Ramos (cell line): ENCODE data around the gene TANC1.

Source experiments
- in situ Hi-C: fragments of 300-500 bp; cut with MboI; formaldehyde crosslinking; loops from one replicate; pipeline ENCODE4 v1.14.3; 2022; ENCODE audit warnings: low sequenced_read_pairs; ENCODE audit not compliant: unreplicated experiment

The TANC1 gene

DNA sequence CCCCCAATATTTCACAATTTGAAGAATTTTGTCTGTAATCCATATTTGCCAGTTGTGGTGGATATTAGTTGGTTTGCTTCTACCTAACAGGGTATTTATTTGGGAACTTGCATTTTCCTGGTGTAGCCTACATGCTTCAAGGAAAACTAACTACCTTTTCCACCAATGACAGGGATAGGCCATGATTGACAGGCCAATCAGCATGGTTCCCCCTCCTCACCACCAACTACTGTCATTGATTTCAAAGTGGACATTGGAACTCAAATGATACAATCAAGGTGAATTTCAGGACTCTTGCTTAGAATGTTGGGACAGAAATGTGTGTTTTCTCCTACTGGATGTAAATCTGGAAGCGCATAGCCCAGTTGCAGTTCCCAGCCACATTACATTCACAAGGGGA, 10.1 kb upstream of the TANC1 start:
- in situ Hi-C loops = no loop called here

DNA sequence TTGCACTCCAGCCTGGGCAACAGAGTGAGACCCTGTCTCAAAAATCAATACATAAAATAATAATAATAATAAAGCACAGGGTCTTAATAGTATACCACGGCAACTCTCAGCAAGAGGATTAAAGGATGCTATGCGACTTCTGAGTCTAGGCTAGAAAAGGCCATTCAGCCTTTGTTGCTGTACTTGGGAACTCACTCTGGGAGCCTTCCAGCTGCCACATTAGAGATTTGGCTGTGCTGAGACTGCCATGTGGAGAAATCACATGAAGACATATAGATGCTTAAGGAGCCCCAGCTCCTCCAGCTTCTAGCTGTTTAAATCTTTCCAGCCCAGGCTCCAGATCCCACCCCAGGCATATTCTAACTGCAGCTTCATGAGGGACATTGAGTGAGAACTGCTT, 8.2 kb upstream of the TANC1 start:
- in situ Hi-C loops = no loop called here

DNA sequence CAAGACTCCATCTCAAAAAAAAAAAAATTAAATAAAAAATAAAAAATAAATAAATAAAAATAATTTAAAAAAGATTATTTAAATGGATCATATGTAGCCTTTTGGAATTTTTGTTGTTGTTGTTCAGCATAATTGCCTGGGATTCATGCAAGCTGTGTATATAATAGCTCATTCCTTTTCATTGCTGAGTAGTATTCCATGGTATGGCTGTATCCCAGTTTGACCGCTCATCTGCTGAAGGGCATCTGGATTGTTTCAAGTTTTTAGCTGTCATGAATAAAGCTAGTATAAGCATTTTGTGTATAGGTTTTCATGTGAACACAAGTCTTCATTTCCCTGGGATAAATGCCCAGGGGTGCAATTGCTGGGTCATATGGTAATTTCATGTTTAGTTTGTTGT, 6.4 kb upstream of the TANC1 start:
- in situ Hi-C loops = no loop called here

DNA sequence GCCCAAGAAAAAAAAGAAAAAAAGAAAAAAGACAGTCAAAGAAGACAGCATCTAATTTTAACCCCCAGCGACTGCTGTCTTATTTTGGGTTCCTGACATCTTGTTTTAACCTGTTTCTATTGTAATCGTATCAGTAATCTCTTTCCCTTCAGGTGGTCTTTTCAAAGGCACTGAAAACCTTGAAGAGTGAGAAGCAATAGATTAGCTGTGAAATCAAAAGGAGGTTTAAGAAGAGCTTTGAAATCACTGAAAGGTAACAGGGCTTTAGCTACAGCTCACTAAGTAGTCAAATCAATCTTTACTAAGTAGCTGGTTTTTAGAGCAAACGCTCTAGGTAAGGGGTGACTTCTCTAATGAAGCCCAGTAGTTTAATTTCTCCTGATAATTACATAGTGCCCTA, 5.4 kb upstream of the TANC1 start:
- in situ Hi-C loops = no loop called here

DNA sequence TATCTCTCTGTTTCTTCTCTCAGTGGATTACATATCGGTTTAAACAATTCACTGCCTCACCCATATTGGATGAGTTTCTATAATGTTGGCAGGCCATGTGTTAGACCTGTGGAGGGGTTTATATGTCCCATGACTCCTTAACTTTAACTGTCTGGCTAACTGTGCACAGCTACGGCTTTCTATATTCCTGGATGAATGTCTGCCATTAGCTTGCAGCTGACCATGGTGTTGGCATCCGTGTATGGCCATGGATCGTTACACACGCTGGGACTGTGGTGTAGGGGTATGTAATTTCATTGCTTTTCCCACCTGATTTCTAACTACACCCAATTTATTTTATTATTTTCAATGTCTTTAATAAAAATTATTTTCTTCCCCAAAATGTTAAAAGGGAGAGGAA, 3.3 kb upstream of the TANC1 start:
- in situ Hi-C loops = no loop called here

DNA sequence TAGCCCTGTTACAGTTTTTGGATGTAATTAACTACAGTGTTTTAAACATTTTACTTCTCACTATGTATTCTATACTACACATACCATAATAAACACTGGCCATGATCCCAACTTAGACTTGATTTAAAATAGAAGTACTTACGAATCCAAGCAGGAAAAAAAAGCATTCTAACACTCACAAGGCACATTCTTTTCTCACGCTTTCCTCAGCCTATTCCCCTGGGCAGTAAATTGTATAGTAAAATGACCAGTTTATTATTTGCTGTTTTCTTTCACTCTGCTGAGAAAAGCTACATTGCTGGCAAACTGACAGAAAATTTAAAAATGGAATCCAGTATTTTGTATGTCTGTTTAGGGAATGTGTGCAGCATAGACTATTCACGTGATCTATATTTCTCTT, 2.8 kb upstream of the TANC1 start:
- in situ Hi-C loops = no loop called here

DNA sequence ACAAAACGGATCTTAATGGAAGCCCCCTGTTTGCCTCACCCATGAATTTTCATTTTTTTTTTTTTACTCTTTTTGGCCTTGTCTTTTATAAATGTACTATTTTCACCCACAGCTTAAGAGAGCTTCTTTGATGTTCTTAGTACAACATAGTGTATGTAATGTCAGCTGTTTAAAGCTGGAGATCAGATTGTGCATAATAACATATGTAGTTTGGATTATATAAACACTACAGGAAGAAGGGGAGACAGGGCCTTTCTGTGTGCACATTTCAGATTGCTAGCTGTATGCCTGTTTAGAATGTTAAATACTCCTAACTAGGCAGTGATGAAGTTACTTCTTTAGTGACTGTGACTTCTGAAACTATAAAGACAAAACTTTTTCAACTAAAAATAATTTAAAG, 2.1 kb upstream of the TANC1 start:
- in situ Hi-C loops = no loop called here

DNA sequence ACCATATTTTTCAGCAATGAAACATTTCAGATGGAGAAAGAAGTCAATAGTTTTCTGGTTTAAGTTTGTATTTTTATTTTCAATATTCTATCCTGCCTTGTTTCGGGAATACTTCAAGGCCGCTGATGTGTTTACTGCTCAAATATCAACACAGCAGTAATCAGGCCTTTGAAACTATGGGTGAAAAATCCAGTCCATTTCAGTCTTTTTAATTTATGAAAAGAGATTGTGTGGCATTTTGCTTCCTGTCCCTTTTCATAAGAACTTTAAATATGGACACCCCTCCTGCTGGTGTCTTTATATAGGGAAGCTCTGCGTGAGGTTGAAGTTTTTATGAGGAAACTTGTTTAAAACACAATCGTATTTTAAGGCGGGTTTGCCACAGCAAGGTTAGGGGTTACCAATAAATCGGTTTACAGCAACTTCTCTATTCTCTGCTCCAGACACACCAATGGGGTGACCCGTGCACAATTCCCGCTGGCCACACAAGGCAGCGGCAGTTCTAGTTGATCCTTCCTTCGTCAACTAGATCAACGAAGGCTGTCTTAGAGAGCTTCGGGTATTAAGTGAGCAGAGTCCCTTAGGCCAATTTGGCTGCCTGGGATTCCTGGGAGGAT, 1.2 kb upstream of the TANC1 start:
- in situ Hi-C loops = no loop called here

DNA sequence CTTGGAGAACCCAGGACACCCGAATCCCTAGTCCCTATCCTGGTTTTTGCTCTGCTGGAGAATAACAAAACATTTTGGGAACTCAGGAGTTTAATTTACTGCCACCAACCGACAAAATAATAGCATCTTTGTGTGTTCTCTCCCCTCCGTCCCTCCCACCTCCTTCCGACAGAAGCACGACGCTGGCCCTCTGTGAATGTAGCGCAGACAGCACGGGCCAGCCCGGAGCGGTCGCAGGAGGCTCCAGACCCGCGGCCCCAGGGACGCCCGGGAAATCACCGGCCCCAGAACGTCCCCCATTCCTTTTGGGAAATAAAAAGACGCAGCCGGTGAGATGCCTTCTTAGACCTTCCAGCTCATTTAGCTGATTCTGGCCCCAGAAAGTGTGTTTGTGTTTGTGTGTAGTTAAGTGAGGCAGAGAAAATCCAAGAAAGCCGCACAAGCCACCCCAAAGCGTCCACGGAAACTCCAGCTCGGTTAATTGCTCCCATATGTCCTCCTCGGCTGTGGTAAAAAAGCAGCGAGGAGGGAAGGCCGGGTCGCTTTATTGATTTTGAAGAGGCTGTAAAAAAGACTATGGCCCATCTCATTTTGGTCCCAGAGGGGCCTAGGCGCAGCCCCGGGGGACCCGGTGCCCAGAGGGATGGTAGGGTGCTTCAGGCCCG, 577 bp upstream of the TANC1 start:
- in situ Hi-C loops = no loop called here

DNA sequence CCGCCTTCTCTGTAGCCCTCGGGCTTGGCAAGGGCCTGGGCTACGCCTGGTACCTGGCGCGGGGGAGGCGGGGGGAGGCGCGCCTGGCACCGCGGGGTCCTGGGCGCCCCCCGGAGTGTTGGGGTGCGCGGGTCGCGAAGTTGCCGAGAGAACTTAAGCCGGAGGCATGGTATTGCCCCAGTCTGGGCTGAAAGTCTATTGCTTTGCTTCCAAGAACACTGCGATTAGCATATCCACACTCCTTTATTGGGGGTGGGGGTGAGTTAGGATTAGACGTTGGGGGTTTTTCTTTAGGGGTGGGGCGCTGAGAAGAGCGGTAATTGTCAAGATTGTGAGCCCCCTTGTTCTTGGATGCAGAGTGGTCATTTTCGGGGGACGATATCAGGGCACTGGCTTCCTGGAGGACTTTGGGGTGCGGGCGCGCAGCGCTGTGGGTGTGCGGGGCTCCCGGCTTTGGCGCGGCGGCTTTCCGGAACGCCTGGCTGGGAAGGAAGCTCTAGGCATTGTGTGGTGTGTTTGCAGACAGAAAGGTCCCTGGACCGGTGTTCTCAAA, 798 bp downstream of the TANC1 start:
- in situ Hi-C loops = no loop called here

DNA sequence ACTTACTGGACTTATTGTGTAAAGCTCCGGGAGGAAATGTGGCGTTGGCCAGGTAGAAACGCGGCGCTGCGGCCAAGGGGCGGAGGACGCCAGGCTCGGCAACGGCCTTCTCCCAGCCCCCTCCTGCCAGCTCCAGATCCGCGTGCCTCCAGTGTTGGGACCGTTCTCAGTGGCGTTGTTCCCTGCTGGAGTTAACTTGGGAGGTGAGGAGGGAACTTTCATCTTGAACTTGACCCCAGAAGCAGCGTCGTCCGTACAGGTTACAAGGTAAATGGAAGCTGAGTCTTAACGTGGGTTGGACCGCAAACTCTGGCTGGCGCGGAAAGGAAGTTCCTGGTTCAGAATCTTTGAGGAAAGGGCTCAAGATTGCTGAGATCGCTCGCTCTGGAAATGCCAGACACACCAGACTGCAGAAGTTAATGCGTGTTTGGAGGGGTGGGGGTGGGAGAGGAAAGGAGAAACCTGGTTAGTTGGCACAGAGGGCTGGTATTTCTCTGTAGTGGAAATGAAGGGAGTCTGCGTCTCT, 1.3 kb downstream of the TANC1 start:
- in situ Hi-C loops = no loop called here

DNA sequence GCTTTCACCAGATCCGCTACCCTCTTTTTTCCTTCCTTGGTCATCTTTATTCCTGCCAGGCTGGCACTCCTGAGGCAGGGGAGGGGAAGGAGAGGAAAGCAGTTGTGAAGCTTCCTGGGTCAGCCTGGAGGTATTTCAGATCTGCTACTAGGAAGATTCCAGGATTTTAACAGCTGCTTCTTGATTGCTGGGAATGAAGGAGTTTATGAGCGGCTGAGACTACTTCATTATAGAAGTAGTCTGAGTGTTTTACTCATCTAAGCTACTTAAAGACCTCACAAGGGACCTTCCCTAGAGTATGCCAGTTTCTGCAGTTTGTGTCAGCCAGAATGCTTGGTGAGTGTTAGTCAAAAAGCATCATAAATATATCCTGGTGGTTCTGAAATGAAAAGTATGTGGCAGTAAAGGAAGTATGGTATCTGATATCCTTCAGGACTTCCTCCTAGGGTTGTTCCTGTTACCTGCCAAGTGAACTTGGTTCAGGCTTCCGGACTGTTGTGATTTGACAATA, 1.9 kb downstream of the TANC1 start:
- in situ Hi-C loops = no loop called here

DNA sequence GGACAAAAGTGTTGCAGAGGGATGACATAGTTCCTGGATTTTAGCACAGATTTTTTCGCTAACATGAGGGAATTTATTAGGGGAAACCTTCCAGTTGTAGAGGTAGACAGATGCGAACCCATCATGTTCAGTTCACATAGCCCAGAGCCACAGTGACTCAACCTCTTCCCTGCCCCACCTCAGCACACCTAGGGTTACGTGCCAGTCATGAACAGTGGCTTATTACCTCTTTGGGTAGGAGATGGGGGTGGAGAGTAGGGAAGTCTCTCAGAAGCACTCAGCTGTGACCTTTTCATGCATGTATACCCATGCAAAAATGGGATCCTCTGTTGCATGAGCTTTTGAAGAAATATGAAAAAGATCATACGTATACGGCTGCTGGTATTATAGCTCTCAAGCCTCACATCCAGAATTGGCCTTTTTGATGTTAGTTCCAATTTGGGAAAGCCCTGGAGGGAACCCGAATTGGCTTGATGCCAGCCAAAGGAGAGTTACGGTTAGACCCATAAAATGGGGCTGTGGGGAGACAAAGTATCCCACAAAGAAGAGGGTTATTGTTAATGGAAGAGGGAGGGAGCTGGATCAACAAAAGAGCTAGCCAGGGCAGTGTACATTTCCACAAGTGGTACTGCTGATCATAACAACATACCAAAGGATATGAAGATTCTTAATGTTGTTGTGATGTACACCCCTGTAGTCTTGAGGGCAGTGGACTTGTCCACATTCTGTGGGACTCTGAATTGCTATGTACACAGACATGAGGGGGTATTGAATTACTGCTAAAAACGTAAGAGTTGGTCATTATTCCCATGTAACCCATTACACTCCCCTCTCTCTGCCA, 4.9 kb downstream of the TANC1 start:
- in situ Hi-C loops = no loop called here

DNA sequence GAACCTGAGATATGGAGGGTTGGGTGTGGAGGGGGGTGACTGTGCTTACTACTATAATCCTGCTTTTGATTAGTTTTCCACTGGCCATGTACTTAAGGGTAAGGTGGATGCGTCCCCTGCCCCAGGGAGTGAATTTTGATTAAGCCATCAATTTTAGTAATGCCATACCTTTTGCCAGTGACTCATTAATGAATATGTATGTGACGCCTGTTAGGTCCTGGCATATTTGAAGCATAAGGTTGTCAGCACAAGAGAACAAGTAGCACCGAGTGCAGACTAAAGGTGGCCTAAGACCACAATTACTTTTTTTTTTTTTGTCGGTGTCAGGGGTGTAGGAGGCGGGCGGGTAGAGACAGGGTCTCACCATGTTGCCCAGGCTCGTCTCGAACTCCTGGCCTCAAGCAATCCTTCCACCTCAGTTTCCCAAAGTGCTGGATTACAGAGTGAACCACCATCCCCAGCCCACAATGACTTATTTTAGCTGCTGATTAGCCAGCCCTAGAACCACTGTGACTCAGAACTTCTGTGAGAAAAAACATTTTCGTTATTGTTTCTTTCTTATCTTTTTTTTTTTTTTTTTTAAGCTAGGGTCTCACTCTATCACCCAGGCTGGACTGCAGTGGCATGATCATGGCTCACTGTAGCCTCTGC, 7.0 kb downstream of the TANC1 start:
- in situ Hi-C loops = no loop called here

DNA sequence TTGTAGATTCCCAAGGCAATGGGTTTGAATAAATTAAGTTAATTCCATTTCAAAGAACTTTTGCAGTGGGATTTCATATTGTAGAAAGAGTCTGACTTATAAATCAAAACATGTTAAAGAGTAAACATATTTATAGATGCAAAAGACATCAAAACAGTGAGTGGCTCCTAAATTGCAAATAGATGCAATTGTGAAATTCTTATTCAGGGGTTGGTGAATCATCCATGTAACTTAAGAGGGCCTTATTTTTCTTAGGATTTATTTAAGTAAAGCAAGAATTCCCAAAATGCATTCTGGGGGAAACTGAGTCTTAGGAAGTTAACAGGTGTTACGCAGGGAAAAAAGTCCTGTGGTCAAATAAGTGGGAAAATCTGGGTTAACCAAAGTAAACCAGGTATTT, 11.3 kb downstream of the TANC1 start:
- in situ Hi-C loops = no loop called here

DNA sequence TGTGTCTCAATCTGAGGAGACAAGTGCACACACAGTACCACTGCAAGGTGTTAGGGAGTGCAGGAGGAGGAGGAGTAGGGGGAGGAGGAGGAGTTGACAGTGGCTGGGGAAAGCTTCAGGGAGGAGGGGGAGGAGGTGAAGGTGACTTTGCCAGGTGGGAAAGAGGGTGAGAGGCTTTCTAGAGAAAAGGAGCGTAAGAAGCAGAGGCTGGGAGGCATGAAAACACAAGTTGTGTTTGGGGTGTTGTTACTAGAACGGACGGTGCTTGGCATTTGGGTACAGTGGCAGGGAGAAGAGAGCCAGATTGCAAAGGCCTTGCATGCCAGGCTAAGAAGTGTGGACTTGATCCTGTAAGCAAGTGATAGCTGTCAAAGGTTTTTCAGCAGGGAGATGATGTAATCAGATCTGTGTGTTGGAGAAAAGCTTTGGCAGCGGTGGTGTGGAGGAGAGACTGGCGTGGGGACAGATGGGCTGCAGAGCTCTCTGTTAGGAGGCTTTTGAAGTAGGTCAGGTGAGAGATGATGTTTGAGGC, 16.2 kb downstream of the TANC1 start:
- in situ Hi-C loops = no loop called here

DNA sequence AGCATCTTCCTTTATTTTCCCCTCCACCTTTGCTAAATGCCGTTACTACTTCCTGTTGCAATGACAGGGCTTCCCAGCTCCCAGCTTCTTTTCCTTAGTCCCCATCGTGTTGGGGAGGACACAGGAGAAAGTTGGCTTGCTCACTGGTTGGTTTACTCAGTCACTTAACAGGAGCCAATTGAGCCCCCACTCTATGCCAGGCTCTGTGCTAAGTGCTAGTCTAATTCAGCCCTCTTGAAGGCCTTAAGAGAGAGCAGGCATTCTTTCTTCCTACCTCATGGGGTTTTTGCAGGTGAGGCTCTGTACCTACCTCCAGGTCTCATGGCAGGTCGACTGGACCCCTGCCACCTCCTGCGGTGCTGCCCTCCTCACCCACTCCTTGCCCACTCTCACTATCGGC, 20.1 kb downstream of the TANC1 start:
- in situ Hi-C loops = no loop called here

DNA sequence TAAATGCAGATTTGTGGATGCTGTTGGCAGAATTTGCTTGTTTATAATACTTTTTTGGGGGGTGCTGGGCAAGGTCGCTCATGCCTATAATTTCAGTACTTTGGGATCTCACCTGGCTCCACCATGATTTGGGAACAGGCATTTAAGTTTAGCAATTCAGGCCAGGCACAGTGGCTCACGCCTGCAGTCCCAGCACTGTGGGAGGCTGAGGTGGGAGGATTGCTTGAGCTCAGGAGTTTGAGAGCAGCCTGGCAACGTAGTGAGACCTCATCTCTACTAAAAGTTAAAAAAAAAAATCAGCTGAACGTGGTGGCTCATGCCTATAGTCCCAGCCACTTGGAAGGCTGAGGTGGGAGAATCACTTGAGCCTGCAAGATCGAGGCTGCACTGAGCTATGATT, 20.7 kb downstream of the TANC1 start:
- in situ Hi-C loops = no loop called here

DNA sequence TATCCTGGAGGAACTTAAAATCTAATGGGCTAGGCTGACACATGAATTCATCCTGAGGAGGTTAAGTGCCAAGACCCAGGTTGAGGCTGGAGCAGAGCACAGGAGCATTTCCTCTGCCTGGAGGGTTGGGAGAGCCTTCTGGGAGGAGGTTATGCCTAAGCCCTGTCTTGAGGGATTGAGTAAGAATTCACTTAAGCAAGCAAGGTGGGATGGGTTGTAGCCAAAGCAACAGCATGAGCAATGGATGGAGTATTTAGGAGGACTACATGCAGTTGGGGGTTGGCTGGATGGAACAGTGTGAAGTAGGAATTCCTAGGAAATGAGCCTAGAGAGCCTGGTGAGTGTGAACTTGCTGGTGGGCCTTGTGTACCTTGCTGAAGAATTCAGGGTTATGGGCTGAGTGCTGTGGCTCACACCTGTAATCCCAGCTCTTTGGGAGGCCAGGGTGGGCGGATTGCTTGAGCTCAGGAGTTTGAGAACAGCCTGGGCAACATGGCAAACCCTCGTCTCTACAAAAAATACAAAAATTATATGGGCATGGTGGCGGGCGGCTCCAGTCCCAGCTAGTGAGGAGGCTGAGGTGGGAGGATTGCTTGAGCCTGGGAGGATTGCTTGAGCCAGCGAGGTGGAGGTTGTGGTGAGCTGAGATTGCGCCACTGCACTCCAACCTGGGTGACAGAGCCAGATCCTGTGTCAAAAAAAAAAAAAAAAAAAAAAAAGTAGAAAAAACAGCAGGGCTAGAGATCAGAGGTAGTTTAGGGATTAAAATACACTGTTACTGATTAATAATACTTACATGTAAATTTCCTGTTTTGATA, 22.2 kb downstream of the TANC1 start:
- in situ Hi-C loops = no loop called here
